ENCODE results near the gene MEOX1.

DNA sequence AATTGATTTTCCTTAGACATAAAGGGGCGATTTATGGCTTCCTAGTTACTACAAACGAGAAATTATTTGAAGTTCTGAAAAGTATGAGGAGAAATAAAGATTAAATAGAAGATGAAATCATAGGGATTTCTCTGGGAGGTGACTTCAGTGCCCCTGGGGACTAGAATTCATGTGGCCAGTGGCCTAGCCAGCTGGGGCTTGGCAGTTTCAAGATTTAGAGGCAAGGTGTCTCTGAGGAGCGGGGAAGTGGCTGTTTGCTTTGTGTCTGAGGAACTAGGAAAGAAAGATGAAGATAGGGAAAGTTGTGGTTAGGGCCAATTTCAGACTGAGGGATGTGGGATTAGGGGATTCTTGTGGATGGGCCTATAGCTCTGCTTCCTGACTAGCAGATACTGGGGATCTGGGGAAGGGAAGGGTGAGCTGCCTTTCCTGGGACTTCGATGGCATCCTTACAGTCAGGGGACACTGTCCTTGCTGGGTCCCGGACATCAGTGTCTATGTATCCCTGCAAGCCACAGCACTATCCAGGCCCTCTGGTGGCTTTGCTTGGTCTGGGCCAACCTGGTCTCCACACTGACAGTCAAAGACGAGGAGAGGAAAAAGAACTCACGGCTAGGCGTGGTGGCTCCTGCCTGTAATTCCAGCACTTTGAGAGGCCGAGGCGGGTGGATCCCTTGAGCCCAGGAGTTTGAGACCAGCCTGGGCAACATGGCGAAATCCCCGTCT is 22.4 kb upstream of the MEOX1 start:
- TF ChIP-seq CTCF (IDR thresholded peaks at IDR 0.05) (no peak), POLR2A (IDR thresholded peaks at IDR 0.05) (no peak), EP300 (IDR thresholded peaks at IDR 0.05) (no peak)
